HFFc6 (cell line): ENCODE results near the gene OR13C4. TPM values are rescaled to one million over a fixed set of nuclear protein-coding genes. Genes with fewer than 3 reads are reported as not detected.
"Not testable (repeated sequence)": the region's sequence is repeated elsewhere in the genome, so short reads cannot be mapped to it uniquely, and the experiment has no call there.

Experiments used
- DNase-seq: peaks from one replicate; pipeline ENCODE4 v3.0.0-alpha.2; 2018
- H3K27ac Mint-ChIP-seq: 2 replicates; pipeline ENCODE4 v1.8.0; 2020; ENCODE audit warnings: mild to moderate bottlenecking, mixed read lengths
- H3K27me3 Mint-ChIP-seq: 2 replicates; pipeline ENCODE4 v1.8.0; 2021; ENCODE audit warnings: mild to moderate bottlenecking, moderate library complexity, mixed read lengths; ENCODE audit not compliant: insufficient read depth
- H3K36me3 Mint-ChIP-seq: 2 replicates; pipeline ENCODE4 v1.8.0; 2021; ENCODE audit warnings: low read depth, mixed read lengths
- H3K4me1 Mint-ChIP-seq: 2 replicates; pipeline ENCODE4 v1.8.0; 2020; ENCODE audit warnings: low read depth, mixed read lengths
- H3K4me3 Mint-ChIP-seq: 2 replicates; pipeline ENCODE4 v1.8.0; 2020; ENCODE audit warnings: mild to moderate bottlenecking, moderate library complexity, mixed read lengths
- H3K9me3 Mint-ChIP-seq: 2 replicates; pipeline ENCODE4 v1.8.0; 2020; ENCODE audit warnings: mild to moderate bottlenecking, mixed read lengths
- total RNA-seq, 6 experiments: library from RNA; stranded (reverse); fragmentation: NEBNext Ultra II Directional; extraction: Animal tissue kit (Norgen Biotek cat#: 25700); gene quantifications; 2 replicates in 1 of 6; 3 replicates in 5 of 6; pipeline ENCODE4 v1.2.3, GENCODE V29; 2021
- TF ChIP-seq, protein P1 (sequence below): fragments of 200-600 bp; sonication (generic); IDR thresholded peaks from 2 replicates; pipeline ENCODE4 v1.5.0; 2021; ENCODE audit warnings: antibody characterized with exemption, mild to moderate bottlenecking

The OR13C4 gene
- total RNA-seq, 6 experiments from 2014 or later: not detected

DNA sequence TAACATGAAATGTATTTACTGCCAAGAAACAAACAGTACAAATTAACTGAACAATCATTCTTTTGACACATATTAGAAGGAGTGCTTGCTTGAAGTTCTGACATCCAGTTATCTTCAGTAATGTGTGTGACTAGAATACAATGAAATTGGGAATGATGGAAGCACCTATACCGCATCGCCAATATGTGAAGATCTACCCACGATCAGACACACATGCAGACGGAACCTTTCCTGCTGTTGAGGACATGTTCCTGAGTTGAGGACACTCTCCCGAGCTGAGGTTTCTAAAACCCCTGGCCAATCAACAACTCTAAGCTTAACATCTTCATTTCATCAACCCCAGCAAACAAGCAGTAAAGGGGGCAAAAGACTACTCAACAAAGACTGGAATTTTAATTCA is 9.7 kb upstream of the OR13C4 start, which contains the start of gene OR13C3:
TSS of gene OR13C3 (minus strand) at position 101 of the 400 bp plus-strand sequence. CDS start 133 bp downstream, outside the sequence.
- TF ChIP-seq, protein P1, sequence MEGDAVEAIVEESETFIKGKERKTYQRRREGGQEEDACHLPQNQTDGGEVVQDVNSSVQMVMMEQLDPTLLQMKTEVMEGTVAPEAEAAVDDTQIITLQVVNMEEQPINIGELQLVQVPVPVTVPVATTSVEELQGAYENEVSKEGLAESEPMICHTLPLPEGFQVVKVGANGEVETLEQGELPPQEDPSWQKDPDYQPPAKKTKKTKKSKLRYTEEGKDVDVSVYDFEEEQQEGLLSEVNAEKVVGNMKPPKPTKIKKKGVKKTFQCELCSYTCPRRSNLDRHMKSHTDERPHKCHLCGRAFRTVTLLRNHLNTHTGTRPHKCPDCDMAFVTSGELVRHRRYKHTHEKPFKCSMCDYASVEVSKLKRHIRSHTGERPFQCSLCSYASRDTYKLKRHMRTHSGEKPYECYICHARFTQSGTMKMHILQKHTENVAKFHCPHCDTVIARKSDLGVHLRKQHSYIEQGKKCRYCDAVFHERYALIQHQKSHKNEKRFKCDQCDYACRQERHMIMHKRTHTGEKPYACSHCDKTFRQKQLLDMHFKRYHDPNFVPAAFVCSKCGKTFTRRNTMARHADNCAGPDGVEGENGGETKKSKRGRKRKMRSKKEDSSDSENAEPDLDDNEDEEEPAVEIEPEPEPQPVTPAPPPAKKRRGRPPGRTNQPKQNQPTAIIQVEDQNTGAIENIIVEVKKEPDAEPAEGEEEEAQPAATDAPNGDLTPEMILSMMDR: no peak
- no peaks in the 10 kb centered on the region for H3K4me1 Mint-ChIP-seq
- no peaks in the 10 kb centered on the region for H3K36me3 Mint-ChIP-seq
- H3K27ac Mint-ChIP-seq: no peak within 1 kb of the TSS
- H3K4me3 Mint-ChIP-seq: no peak within 1 kb of the TSS
- peaks cover 24% of the 10 kb centered on the region for H3K9me3 Mint-ChIP-seq
- no peaks in the 10 kb centered on the region for H3K27me3 Mint-ChIP-seq
- DNase-seq: no peak

DNA sequence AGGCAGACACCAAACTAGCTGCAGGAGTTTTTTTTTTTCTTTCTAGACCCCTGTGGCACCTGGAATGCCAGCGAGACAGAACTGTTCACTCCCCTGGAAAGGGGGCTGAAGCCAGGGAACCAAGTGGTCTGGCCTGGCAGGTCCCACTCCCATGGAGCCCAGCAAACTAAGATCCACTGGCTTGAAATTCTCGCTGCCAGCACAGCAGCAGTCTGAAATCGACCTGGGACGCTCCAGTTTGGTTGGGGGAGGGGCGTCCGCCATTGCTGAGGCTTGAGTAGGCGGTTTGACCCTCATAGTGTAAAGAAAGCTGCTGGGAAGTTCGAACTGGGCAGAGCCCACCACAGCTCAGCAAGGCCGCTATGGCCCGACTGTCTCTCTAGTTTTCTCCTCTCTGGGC is 6.8 kb downstream of the OR13C4 start:
- not testable (repeated sequence) for DNase-seq, H3K4me3 Mint-ChIP-seq, H3K27me3 Mint-ChIP-seq, H3K4me1 Mint-ChIP-seq, H3K36me3 Mint-ChIP-seq, H3K27ac Mint-ChIP-seq
- H3K9me3 Mint-ChIP-seq: peaks cover 39% of the 10 kb centered on the region

DNA sequence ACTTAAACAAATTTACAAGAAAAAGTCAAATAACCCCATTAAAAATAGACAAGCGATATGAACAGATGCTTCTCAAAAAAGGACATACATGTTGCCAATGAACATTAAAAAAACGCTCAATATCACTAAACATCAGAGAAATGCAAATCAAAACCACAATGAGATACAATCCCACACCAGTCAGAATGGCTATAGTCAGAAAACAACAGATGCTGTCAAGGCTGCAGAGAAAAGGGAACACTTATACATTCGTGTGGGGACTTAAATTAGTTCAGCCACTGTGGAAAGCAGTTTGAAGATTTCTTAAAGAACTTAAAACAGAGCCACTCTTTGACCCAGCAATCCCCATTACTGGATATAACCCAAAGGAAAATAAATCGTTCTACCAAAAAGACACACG is 12.1 kb downstream of the OR13C4 start:
- Mint-ChIP-seq H3K9me3 (peaks cover 32% of the 10 kb centered on the region), H3K27me3 (no peaks in the 10 kb centered on the region), H3K4me3 (no peak overlapping the region), H3K36me3 (no peaks in the 10 kb centered on the region), H3K4me1 (no peaks in the 10 kb centered on the region), H3K27ac (no peak overlapping the region)
- no peak for DNase-seq
- TF ChIP-seq, protein P1: no peak

DNA sequence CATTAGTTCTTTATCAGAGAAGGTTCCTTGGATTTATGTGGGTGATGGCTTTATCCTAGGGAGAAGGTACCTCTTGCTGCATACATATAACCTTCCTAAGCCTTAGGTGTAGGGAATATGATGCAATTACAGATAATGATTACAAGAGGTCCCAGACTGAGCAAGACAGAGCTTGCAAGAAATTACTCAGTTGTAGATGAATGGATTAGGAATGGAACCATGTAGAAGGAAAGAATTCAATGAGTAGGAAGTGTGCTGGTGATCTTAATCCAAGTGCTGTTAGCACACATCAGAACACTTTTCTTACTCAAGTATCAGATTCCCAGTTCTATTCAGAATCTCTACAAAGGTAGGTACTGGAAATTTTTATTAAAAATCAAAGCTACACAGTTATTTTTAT is 20.4 kb downstream of the OR13C4 start:
- Mint-ChIP-seq H3K36me3 (no peaks in the 10 kb centered on the region), H3K4me3 (no peak overlapping the region), H3K27me3 (peaks cover 2% of the 10 kb centered on the region; the same call in 1 of the 2 replicates), H3K27ac (no peak overlapping the region), H3K4me1 (no peaks in the 10 kb centered on the region), H3K9me3 (peaks cover 32% of the 10 kb centered on the region)
- no peak for DNase-seq
- TF ChIP-seq, protein P1: no peak

DNA sequence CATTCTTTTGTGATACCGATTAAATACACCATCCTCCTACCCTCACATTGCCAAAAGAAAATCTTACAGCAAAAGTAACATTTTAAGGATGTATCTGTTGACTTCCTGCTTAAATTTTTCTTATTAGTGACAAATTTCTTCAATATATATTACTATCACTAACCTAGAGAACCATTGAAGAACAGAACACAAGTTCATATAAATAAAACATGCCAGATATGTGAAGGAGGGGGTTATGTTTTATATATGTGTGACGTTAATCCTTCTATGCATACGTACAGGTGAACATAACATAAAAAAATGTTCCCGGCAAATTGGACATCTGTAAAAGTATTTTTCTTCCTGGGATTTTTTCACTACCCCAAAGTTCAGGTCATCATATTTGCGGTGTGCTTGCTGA is 23.0 kb downstream of the OR13C4 start, which contains the start of gene OR13F1:
TSS of gene OR13F1 (plus strand) at position 301 of the 400 bp plus-strand sequence. CDS start at position 301, 0 bp downstream.
- Mint-ChIP-seq H3K36me3 (no peaks in the 10 kb centered on the region), H3K4me1 (no peaks in the 10 kb centered on the region), H3K27ac (no peak within 1 kb of the TSS), H3K27me3 (peaks cover 2% of the 10 kb centered on the region; the same call in 1 of the 2 replicates), H3K9me3 (peaks cover 15% of the 10 kb centered on the region), H3K4me3 (no peak within 1 kb of the TSS)
- DNase-seq: no peak
- TF ChIP-seq, protein P1: no peak

DNA sequence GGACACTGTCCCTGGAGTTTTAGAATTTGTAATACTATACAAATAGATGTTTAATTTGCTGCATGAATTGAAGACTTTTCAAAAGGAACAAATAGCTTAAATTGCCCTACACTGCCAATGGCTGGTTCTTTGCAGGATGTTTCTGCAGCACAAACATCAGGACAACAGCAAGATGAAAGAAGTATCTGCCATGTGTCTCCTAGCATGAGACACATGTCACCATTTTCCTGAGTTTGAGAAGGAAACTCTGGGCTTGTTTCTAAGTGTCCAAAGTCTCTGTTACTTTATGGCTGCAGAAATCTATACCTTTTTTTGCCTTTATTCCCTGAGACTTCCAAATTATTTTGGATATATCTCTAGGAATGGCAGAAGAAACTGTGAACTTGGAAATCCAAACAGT is 23.6 kb downstream of the OR13C4 start:
- peaks cover 2% of the 10 kb centered on the region; the same call in 1 of the 2 replicates for H3K27me3 Mint-ChIP-seq
- no peaks in the 10 kb centered on the region for H3K36me3 Mint-ChIP-seq
- no peak for DNase-seq
- no peaks in the 10 kb centered on the region for H3K4me1 Mint-ChIP-seq
- peaks cover 11% of the 10 kb centered on the region for H3K9me3 Mint-ChIP-seq
- TF ChIP-seq, protein P1: no peak
- no peak overlapping the region for H3K27ac Mint-ChIP-seq
- H3K4me3 Mint-ChIP-seq: no peak overlapping the region
